ENCODE measurements around the gene NTM. TPM values are rescaled to one million over a fixed set of nuclear protein-coding genes. Genes with fewer than 3 reads are reported as not detected.

Gene NTM
- total RNA-seq, 2 donors from 2014 or later, result 19.1 to 44.7 TPM

- Histone ChIP-seq H3K9me3 (no peaks in the 10 kb centered on the region), H3K27ac (no peak overlapping the region), H3K27me3 (no peaks in the 10 kb centered on the region), H3K4me1 (no peaks in the 10 kb centered on the region), H3K36me3 (no peaks in the 10 kb centered on the region), H3K4me3 (no peak overlapping the region)
- no peak for TF ChIP-seq CTCF (IDR thresholded peaks at IDR 0.05)
- DNase-seq (ENCODE audit: low spot score), result no peak
Observed at GRCh38 chr11:131868629-131869507, 498.5 kb downstream of the NTM start.

GRCh38 chr11:131870305-131870704 lies 499.9 kb downstream of the NTM start:
- no peak for DNase-seq (ENCODE audit: low spot score)
- no peak overlapping the region for H3K4me3 ChIP-seq
- no peak for TF ChIP-seq CTCF (IDR thresholded peaks at IDR 0.05)
- H3K27ac ChIP-seq, result no peak overlapping the region
- H3K4me1 ChIP-seq, result no peaks in the 10 kb centered on the region
- no peaks in the 10 kb centered on the region for H3K27me3 ChIP-seq
- no peaks in the 10 kb centered on the region for H3K36me3 ChIP-seq
- no peaks in the 10 kb centered on the region for H3K9me3 ChIP-seq

GRCh38 chr11:131871006-131871405 lies 500.6 kb downstream of the NTM start:
- Histone ChIP-seq H3K4me1 (no peaks in the 10 kb centered on the region), H3K27ac (no peak overlapping the region), H3K36me3 (no peaks in the 10 kb centered on the region), H3K4me3 (no peak overlapping the region), H3K27me3 (no peaks in the 10 kb centered on the region), H3K9me3 (no peaks in the 10 kb centered on the region)
- no peak for DNase-seq (ENCODE audit: low spot score)
- TF ChIP-seq CTCF (IDR thresholded peaks at IDR 0.05), result no peak

GRCh38 chr11:131874070-131874469 lies 503.7 kb downstream of the NTM start:
- Histone ChIP-seq H3K9me3 (no peaks in the 10 kb centered on the region), H3K4me3 (no peak overlapping the region), H3K36me3 (no peaks in the 10 kb centered on the region), H3K27me3 (no peaks in the 10 kb centered on the region), H3K27ac (no peak overlapping the region), H3K4me1 (no peaks in the 10 kb centered on the region)
- TF ChIP-seq CTCF (IDR thresholded peaks at IDR 0.05), result no peak
- DNase-seq (ENCODE audit: low spot score), result no peak

GRCh38 chr11:131875611-131876010 lies 505.2 kb downstream of the NTM start:
- Histone ChIP-seq H3K36me3 (no peaks in the 10 kb centered on the region), H3K27me3 (no peaks in the 10 kb centered on the region), H3K4me3 (no peak overlapping the region), H3K9me3 (no peaks in the 10 kb centered on the region), H3K27ac (peak overlapping the region in 1 of 2 donors; percentile 16), H3K4me1 (no peaks in the 10 kb centered on the region)
- TF ChIP-seq CTCF (IDR thresholded peaks at IDR 0.05), result no peak
- no peak for DNase-seq (ENCODE audit: low spot score)
